ENCODE data around the gene EXOC4. TPM values are rescaled to one million over a fixed set of nuclear protein-coding genes. Genes with fewer than 3 reads are reported as not detected.

Gene EXOC4
- total and polyA plus RNA-seq, 2 of the 8 experiments (the other 6 are each of a cell fraction or from before 2014, with no cell fraction given) = 27.0 to 67.3 TPM

DNA sequence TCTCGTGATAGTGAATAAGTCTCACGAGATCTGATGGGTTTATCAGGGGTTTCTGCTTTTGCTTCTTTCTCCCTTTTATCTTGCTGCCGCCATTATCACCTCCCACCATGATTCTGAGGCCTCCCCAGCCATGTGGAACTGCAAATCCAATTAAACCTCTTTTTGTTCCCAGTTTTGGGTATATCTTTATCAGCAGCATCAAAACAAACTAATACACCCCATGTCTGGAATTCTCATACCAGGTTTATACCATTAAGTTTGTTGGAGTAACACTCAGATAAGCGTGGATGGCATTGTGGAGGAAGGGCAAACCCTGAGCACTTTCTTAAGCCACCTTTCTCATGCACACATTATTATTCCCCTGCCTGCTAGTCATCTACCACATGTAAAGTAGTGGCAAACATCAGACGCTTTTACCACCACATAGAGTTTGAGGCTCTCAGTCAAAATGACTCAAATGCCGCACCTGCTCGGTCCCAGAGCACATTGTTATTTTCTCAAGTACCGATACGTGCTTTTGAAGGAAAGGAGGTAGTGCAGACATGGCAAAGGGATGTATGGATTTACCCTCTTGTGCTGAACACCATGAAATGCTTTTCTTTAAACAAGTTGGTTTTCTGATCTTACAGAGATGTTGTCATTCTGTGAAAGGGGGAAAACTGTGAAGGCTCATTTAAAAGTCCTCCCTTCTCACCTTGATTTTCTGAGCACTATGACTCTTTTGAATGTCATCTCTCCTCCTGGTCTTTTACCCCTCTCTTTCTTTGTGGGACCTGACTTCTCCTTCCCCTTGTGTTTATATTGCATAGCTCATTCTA is 429.7 kb downstream of the EXOC4 start (continued):
- TF ChIP-seq SUZ12 (IDR thresholded peaks at IDR 0.05; ENCODE audit: low read length) (no peak), TAF1 (IDR thresholded peaks at IDR 0.05; ENCODE audit: low read depth, low read length) (no peak)
